Mammary epithelial cell (primary cell): ENCODE data around the gene DNER.

Source experiments
- CTCF ChIP-seq, 2 donors: IDR thresholded peaks in 1 of 2; conservative IDR thresholded peaks in 1 of 2; 2 replicates each; pipeline ENCODE4 v1.5.1; 2011 to 2012; ENCODE audit warnings: inconsistent platforms in 2 of 2, low read length in 2 of 2, mild to moderate bottlenecking in 2 of 2, control low read depth in 1 of 2, low read depth in 1 of 2; ENCODE audit not compliant: insufficient read depth in 1 of 2; ENCODE audit errors: extremely low read depth in 1 of 2
- EZH2 ChIP-seq: IDR thresholded peaks from 2 replicates; pipeline ENCODE4 v1.6.1; 2012; ENCODE audit warnings: low read length, inconsistent platforms, borderline replicate concordance

DNA sequence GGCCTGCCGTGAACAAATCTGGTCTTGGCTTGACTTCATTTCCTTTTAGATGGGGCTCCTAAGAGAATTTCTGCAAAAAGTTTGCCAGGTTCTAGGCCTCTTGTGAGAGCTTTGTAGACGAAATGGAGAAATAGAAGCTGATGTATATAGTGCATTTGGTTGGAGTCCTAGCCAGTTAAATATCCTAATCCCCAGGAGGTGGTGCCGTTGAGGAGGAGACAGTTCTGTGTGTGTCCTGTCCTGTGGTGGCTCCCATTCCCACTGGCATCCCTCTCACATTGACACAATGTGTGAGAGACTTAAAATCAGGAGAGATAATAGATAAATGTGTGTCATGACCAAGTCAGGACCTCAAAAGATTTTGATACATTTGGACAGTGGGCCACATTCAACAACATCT is 34.6 kb upstream of the DNER start:
- TF ChIP-seq CTCF (conservative IDR thresholded peaks at IDR 0.05 in 1 of 2, IDR thresholded peaks at IDR 0.05 in 1 of 2; ENCODE audit: extremely low read depth in 1 of 2, insufficient read depth in 1 of 2, low read depth in 1 of 2, low read length in 2 of 2) (no peak), EZH2 (no peak)
